ENCODE results near the gene CAPN9.

The CAPN9 gene

GRCh38 chr1:230807561-230808280 lies 60.5 kb downstream of the CAPN9 start:
- DNase-seq (ENCODE audit: low read depth, low spot score), result no peak
- TF ChIP-seq CTCF (IDR thresholded peaks at IDR 0.05; ENCODE audit: insufficient read depth, low read length, missing control alignments), result no peak
- CTCF ChIA-PET, result interaction anchor here (0.9 to 5.3 kb wide), 5 partner anchors 10 to 403 kb away, joined by 3 to 48 read pairs (median 4); no protein-coding TSS in a partner anchor
- no peak overlapping the region for H3K4me3 ChIP-seq (ENCODE audit: low read depth, low read length)
- POLR2A ChIA-PET, result no interaction called here

- DNase-seq (ENCODE audit: low read depth, low spot score), result no peak
- TF ChIP-seq CTCF (IDR thresholded peaks at IDR 0.05; ENCODE audit: insufficient read depth, low read length, missing control alignments), result no peak
- no peak overlapping the region for H3K4me3 ChIP-seq (ENCODE audit: low read depth, low read length)
- CTCF ChIA-PET, result interaction anchor here (0.9 to 5.3 kb wide), 5 partner anchors 11 to 402 kb away, joined by 3 to 48 read pairs (median 4); no protein-coding TSS in a partner anchor
- POLR2A ChIA-PET, result no interaction called here
Measured at GRCh38 chr1:230808281-230808872, 61.2 kb downstream of the CAPN9 start.

GRCh38 chr1:230809256-230809990 lies 62.2 kb downstream of the CAPN9 start:
- ChIA-PET POLR2A (no interaction called here), CTCF (interaction anchor here (1.1 to 5.3 kb wide), 2 partner anchors 12 to 15 kb away, joined by 3 to 48 read pairs; no protein-coding TSS in a partner anchor)
- DNase-seq (ENCODE audit: low read depth, low spot score), result no peak
- H3K4me3 ChIP-seq (ENCODE audit: low read depth, low read length), result no peak overlapping the region
- TF ChIP-seq CTCF (IDR thresholded peaks at IDR 0.05; ENCODE audit: insufficient read depth, low read length, missing control alignments), result no peak

- POLR2A ChIA-PET, result no interaction called here
- no peak overlapping the region for H3K4me3 ChIP-seq (ENCODE audit: low read depth, low read length)
- no peak for TF ChIP-seq CTCF (IDR thresholded peaks at IDR 0.05; ENCODE audit: insufficient read depth, low read length, missing control alignments)
- no peak for DNase-seq (ENCODE audit: low read depth, low spot score)
- CTCF ChIA-PET, result interaction anchor here (1.1 to 1.8 kb wide), 2 partner anchors 13 to 15 kb away, joined by 4 read pairs; no protein-coding TSS in a partner anchor
Measured at GRCh38 chr1:230812568-230812967, 65.4 kb downstream of the CAPN9 start.

- ChIA-PET POLR2A (no interaction called here), CTCF (interaction anchor here (1.0 kb wide), 1 partner anchor 16 kb away, joined by 6 read pairs; no protein-coding TSS in a partner anchor)
- TF ChIP-seq CTCF (IDR thresholded peaks at IDR 0.05; ENCODE audit: insufficient read depth, low read length, missing control alignments), result no peak
- DNase-seq (ENCODE audit: low read depth, low spot score), result no peak
- H3K4me3 ChIP-seq (ENCODE audit: low read depth, low read length), result no peak overlapping the region
Measured at GRCh38 chr1:230814949-230815692, 67.9 kb downstream of the CAPN9 start.

Measured in AG04449 (cell line).